GM12873 (cell line): Measurements from ENCODE around the gene YJEFN3.

Source experiments
- CTCF ChIP-seq: IDR thresholded peaks from 2 replicates; pipeline ENCODE4 v1.5.1; 2012; ENCODE audit warnings: low read depth, mild to moderate bottlenecking, moderate library complexity, low read length, control low read depth; ENCODE audit not compliant: insufficient read depth; ENCODE audit errors: missing control alignments

Gene YJEFN3

GRCh38 chr19:19528721-19529490 is at the start of gene YJEFN3:
YJEFN3 (plus strand) TSS chr19:19528911; CDS start chr19:19528933, 22 bp downstream.
- TF ChIP-seq CTCF: no peak

GRCh38 chr19:19480688-19481087 is 48.0 kb upstream of the YJEFN3 start:
- TF ChIP-seq CTCF: no peak

- no peak for TF ChIP-seq CTCF
These were observed 45.7 kb upstream of the YJEFN3 start for GRCh38 chr19:19482809-19483596.

GRCh38 chr19:19485161-19485997 is 43.3 kb upstream of the YJEFN3 start:
- no peak for TF ChIP-seq CTCF

GRCh38 chr19:19485998-19486290 is 42.8 kb upstream of the YJEFN3 start:
- no peak for TF ChIP-seq CTCF

GRCh38 chr19:19486343-19487076 is 42.2 kb upstream of the YJEFN3 start:
- TF ChIP-seq CTCF: no peak
